ENCODE results near the gene CMTM2.
"Not testable (repeated sequence)": the region's sequence is repeated elsewhere in the genome, so short reads cannot be mapped to it uniquely, and the experiment has no call there.

The CMTM2 gene

GRCh38 chr16:66610111-66610820 is 31.0 kb downstream of the CMTM2 start:
- DNase-seq = no peak

GRCh38 chr16:66611911-66612310 is 32.6 kb downstream of the CMTM2 start:
- DNase-seq = not testable (repeated sequence)

- no peak for DNase-seq
Measured at GRCh38 chr16:66612422-66612821, 33.2 kb downstream of the CMTM2 start.

DNA sequence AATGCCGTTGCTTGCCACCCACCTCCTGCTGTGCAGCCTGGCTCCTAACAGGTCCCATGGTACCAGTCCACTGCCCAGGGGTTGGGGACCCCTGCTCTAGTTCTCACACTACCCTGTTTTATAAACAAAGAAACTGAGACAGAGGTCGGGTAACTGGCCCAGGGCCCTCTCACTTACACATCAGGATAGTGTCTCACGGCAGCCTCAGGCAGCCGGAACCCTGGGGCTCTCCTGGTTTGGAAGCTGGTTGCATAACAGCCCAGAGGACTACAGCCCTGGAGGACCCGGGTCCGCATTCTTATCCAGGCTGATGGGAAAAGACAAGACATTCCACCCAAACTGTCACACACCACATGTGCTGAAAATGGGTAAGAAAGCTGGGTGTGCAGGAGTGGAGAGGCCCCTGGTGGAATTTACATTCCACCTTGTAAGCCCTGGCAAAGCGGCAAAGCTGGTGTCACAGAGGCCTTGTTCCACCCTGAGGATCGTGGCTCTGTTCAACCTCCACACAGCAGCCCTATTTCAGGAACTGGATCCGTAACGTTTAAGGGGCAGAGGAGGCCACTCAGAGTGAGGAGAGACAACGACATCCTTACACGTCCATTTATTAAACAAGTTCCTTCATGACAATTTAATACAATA is 35.0 kb downstream of the CMTM2 start:
- no peak for DNase-seq

- DNase-seq = no peak
Measured at GRCh38 chr16:66616169-66616568, 36.9 kb downstream of the CMTM2 start.

GRCh38 chr16:66616592-66616991 is 37.3 kb downstream of the CMTM2 start:
- DNase-seq = no peak

- DNase-seq = no peak
Measured at GRCh38 chr16:66617010-66617434, 37.8 kb downstream of the CMTM2 start.

- DNase-seq = no peak
Measured at GRCh38 chr16:66617728-66618127, 38.5 kb downstream of the CMTM2 start.

GRCh38 chr16:66618588-66619375 is 39.5 kb downstream of the CMTM2 start:
- DNase-seq = no peak

- DNase-seq = no peak
Measured at GRCh38 chr16:66619534-66620428, 40.5 kb downstream of the CMTM2 start.

DNA sequence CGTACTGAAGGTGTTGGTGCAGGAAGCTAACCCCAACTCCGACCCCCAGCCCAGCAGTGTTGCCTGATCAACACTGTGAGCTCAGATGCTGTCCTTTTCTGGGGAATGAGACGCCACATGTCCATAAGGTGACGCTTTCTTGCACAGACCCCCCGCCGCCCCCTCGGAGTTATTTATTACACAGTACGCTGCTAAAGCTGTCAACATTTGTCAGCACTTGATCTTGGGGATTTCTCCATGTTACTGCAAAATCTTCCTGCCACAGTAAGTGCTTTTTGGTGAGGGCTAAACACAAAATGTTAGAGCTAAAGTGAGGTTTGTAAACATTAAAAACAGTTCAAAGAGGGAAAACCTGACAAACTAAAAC is 41.1 kb downstream of the CMTM2 start:
- DNase-seq = no peak

- no peak for DNase-seq
Measured at GRCh38 chr16:66621973-66622372, 42.7 kb downstream of the CMTM2 start.

DNA sequence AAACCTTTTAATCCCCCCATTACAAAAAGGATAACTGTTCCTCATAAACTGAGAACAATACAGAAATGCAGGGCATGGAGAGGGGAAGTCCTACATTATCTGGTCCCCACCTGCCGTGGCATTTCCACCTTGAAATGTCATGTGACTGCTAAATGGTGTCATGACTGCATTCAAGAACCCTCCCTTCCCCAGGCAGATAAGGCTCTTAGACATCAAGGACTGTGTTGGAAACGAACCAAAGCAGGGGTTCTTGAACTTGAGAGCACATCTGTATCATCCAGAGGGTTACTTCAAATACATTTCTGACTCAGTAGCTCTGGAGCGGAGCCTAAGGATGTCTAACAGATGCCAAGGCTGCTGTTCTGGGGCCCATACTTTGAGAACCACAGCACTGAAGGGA is 43.6 kb downstream of the CMTM2 start:
- no peak for DNase-seq

DNA sequence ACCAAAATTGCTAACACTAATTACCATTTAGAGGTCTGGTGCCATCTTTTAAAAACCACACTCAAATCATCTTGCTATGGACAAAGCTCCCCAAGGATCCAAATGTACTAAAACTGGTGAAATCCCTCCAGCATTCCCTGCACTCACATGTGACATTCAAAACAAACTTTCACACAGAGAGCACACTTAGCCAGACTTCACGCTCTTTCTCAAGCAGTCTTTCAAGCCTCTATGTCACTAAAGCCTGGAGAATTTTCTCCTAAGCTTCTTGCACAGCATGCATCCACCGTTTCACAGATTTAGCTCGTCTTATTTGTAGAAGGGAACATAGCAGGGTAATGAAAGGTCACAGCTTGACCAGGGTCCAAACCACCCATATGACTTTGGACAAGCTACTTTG is 44.5 kb downstream of the CMTM2 start:
- DNase-seq = no peak

- not testable (repeated sequence) for DNase-seq
Measured at GRCh38 chr16:66627611-66628378, 48.5 kb downstream of the CMTM2 start.

DNA sequence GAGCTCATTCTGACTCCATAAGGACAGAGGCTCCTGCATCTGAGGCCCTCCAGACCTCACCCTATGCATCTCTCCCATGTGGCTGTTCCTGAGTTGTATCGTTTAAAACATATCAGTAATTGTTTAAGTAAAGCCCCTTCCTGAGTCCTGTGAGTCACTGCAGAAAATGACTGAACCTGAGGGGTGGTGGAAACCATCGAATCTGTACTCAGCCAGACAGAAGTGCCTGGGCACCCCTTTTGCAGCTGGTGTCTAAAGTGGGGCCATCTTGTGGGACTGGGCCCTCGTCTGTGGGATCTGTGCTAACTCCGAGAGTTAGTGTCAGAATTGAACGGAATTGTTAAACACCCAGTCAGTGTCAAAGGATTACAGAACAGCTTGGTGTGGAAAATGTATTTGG is 50.6 kb downstream of the CMTM2 start:
- DNase-seq = no peak

DNA sequence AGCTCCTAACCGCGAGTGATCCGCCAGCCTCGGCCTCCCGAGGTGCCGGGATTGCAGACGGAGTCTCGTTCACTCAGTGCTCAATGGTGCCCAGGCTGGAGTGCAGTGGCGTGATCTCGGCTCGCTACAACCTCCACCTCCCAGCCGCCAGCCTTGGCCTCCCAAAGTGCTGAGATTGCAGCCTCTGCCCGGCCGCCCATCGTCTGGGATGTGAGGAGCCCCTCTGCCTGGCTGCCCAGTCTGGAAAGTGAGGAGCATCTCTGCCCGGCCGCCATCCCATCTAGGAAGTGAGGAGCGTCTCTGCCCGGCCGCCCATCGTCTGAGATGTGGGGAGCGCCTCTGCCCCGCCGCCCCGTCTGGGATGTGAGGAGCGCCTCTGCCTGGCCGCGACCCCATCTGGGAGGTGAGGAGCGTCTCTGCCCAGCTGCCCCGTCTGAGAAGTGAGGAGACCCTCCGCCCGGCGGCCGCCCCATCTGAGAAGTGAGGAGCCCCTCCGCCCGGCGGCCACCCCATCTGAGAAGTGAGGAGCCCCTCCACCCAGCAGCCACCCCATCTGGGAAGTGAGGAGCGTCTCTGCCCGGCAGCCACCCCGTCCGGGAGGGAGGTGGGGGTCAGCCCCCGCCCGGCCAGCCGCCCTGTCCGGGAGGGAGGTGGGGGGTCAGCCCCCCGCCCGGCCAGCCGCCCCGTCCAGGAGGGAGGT is 51.4 kb downstream of the CMTM2 start:
- not testable (repeated sequence) for DNase-seq

DNA sequence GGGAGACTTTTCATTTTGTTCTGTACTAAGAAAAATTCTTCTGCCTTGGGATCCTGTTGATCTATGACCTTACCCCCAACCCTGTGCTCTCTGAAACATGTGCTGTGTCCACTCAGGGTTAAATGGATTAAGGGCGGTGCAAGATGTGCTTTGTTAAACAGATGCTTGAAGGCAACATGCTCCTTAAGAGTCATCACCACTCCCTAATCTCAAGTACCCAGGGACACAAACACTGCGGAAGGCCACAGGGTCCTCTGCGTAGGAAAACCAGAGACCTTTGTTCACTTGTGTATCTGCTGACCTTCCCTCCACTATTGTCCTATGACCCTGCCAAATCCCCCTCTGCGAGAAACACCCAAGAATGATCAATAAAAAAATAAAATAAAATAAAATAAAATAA is 52.3 kb downstream of the CMTM2 start:
- DNase-seq = not testable (repeated sequence)

- DNase-seq = no peak
Measured at GRCh38 chr16:66634527-66635196, 55.4 kb downstream of the CMTM2 start.

GRCh38 chr16:66635406-66635805 is 56.1 kb downstream of the CMTM2 start:
- no peak for DNase-seq

DNA sequence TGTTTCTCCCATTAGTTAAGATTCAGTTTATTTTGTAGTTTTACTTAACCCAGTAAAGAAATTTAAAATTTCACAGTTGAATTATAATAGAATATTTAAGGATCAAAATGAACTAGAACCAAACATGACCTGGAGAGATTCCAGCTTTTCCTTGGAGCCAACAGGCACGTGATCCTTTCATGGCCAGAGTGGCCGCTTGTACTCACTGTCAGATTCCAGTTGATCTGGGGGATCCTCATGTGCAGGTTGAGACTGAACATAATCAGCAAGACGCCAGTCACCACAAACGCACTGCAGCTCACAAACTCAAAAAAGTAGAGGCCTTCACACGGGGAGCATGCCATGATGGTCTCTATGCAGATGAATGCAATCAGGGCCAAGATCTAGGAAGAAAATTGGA is 56.9 kb downstream of the CMTM2 start:
- DNase-seq = no peak
